Measurements from ENCODE around the gene PINLYP. TPM values are rescaled to one million over a fixed set of nuclear protein-coding genes. Genes with fewer than 3 reads are reported as not detected.
"Not testable (repeated sequence)": the region's sequence is repeated elsewhere in the genome, so short reads cannot be mapped to it uniquely, and the experiment has no call there.

The PINLYP gene
- total RNA-seq, 4 donors from 2014 or later: 3.3 to 6.2 (median 4.9) TPM

DNA sequence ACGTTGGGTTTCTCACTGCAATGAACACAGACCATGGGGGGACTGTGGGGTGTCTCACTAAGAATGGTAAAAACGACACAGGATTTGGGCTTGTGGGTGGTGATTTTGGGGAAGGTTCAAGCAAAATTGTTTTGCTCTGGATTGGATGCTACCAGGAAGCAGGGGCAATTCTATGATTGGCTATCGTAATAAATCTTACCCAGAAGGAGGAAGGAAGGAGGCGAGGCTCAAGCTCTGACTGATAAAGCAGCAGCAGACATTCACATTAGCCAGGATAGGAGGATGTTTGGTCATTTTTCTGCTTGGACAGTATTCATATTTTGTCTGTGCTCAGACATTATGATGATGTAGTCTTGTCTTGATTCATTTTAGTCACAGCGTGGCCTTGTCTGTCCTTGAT is 22.3 kb downstream of the PINLYP start:
- no peaks in the 10 kb centered on the region for H3K9me3 ChIP-seq
- peaks cover 13 to 66% (median 48%) of the 10 kb centered on the region in 4 donors for H3K36me3 ChIP-seq
- DNase-seq (ENCODE audit: extremely low spot score): no peak
- no peaks in the 10 kb centered on the region for H3K27me3 ChIP-seq
- no peak overlapping the region for H3K4me3 ChIP-seq
- peak overlapping the region in 1 of 4 donors; percentile 98 for H3K27ac ChIP-seq (replicated peaks in 1 of 4)
- peaks cover 33 to 48% (median 47%) of the 10 kb centered on the region in 4 donors for H3K4me1 ChIP-seq
- TF ChIP-seq, protein P1, sequence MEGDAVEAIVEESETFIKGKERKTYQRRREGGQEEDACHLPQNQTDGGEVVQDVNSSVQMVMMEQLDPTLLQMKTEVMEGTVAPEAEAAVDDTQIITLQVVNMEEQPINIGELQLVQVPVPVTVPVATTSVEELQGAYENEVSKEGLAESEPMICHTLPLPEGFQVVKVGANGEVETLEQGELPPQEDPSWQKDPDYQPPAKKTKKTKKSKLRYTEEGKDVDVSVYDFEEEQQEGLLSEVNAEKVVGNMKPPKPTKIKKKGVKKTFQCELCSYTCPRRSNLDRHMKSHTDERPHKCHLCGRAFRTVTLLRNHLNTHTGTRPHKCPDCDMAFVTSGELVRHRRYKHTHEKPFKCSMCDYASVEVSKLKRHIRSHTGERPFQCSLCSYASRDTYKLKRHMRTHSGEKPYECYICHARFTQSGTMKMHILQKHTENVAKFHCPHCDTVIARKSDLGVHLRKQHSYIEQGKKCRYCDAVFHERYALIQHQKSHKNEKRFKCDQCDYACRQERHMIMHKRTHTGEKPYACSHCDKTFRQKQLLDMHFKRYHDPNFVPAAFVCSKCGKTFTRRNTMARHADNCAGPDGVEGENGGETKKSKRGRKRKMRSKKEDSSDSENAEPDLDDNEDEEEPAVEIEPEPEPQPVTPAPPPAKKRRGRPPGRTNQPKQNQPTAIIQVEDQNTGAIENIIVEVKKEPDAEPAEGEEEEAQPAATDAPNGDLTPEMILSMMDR (IDR thresholded peaks at IDR 0.05): no peak
- TF ChIP-seq POLR2AphosphoS5 (IDR thresholded peaks at IDR 0.05) (no peak), EP300 (IDR thresholded peaks at IDR 0.05) (no peak), POLR2A (IDR thresholded peaks at IDR 0.05; ENCODE audit: low read depth) (no peak)
- intact Hi-C loops (cut with DNase I): loop anchor here (2.0 to 5.0 kb wide), 2 partner anchors 55 to 61 kb away; no protein-coding TSS in a partner anchor
- 43% methylated on average over 5 of the region's 5 CpGs for whole genome bisulfite sequencing

DNA sequence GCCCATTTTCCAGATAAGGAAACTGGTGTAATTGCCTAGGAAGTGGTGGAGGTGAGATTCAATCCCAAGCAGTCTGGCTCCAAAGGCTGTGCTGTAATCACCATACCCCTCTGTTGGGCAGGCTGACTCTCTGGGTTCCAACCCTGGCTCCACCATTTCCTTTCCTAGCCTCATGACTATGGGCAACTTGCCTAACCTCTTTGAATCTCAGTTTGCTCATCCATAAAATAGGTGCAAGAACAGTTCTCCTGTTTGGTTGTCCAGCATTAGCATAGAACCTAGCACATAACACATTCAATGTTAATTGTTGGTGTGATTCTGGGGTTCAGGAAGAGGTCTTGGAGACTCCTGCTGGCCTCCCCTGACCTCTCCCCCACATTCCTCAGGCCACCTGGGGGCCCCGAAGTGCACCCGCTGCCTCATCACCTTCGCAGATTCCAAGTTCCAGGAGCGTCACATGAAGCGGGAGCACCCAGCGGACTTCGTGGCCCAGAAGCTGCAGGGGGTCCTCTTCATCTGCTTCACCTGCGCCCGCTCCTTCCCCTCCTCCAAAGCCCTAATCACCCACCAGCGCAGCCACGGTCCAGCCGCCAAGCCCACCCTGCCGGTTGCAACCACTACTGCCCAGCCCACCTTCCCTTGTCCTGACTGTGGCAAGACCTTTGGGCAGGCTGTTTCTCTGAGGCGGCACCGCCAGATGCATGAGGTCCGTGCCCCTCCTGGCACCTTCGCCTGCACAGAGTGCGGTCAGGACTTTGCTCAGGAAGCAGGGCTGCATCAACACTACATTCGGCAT is 23.0 kb downstream of the PINLYP start:
- intact Hi-C loops (cut with DNase I): loop anchor here (5.0 kb wide), 1 partner anchor 61 kb away; no protein-coding TSS in a partner anchor
- Histone ChIP-seq H3K9me3 (no peaks in the 10 kb centered on the region), H3K4me3 (no peak overlapping the region), H3K4me1 (peaks cover 29 to 40% (median 39%) of the 10 kb centered on the region in 4 donors), H3K27ac (replicated peaks in 1 of 4) (no peak overlapping the region), H3K36me3 (peaks cover 5 to 59% (median 43%) of the 10 kb centered on the region in 4 donors), H3K27me3 (no peaks in the 10 kb centered on the region)
- TF ChIP-seq, protein P1 (IDR thresholded peaks at IDR 0.05): no peak
- no peak for TF ChIP-seq EP300 (IDR thresholded peaks at IDR 0.05)
- no peak for TF ChIP-seq POLR2A (IDR thresholded peaks at IDR 0.05; ENCODE audit: low read depth)
- TF ChIP-seq POLR2AphosphoS5 (IDR thresholded peaks at IDR 0.05): no peak
- 93% methylated on average over 17 of the region's 19 CpGs for WGBS
- DNase-seq (ENCODE audit: extremely low spot score): no peak

DNA sequence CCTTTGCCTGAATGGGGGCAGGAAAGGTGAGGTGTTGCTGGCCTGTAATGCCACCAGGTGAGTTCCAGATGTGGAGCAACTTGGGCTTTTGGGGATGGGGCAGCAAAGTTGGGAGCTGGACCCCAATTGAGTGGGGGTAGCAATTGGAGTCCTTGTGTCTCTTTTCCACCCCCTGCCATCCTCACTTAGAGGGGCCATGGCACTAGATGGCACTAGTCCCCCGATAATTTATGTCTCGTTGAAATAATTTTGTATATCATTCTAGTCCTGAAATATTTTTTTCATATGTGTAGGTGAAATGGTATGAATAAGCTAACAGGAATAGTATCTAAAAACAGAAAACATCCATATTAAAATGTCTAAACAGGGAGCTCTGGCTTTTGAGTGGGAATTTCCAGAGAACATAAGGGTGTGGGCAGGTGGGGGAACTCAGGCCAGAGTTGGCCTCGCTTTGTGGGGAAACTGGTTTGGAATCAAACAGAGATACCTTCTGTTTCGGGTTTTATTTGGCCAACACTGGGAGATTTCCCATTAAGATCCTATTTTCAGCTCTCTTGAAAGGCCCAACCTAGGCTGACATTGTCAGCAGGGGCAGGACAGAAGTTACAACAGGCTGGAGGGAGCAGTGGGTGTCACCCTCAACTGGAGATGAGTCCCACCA is 24.2 kb downstream of the PINLYP start:
- H3K4me3 ChIP-seq: no peak overlapping the region
- DNase-seq (ENCODE audit: extremely low spot score): no peak
- H3K9me3 ChIP-seq: no peaks in the 10 kb centered on the region
- H3K36me3 ChIP-seq: peaks cover 4 to 57% (median 37%) of the 10 kb centered on the region in 4 donors
- intact Hi-C loops (cut with DNase I): loop anchor here (5.0 kb wide), 1 partner anchor 62 kb away; no protein-coding TSS in a partner anchor
- no peak for TF ChIP-seq EP300 (IDR thresholded peaks at IDR 0.05)
- H3K27ac ChIP-seq (replicated peaks in 1 of 4): no peak overlapping the region
- H3K27me3 ChIP-seq: no peaks in the 10 kb centered on the region
- 83% methylated on average over 4 of the region's 4 CpGs for WGBS
- peaks cover 18 to 29% (median 28%) of the 10 kb centered on the region in 4 donors for H3K4me1 ChIP-seq

- Histone ChIP-seq H3K4me1 (peaks cover 13 to 24% (median 23%) of the 10 kb centered on the region in 4 donors), H3K36me3 (peaks cover 4 to 57% (median 37%) of the 10 kb centered on the region in 4 donors)
- 58% methylated on average over 4 of the region's 5 CpGs for WGBS
- H3K9me3 ChIP-seq; H3K4me3 ChIP-seq; DNase-seq (ENCODE audit: extremely low spot score); intact Hi-C loops (cut with DNase I); H3K27ac ChIP-seq (replicated peaks in 1 of 4); H3K27me3 ChIP-seq: not testable (repeated sequence)
Observed at GRCh38 chr19:43600326-43600725, 24.7 kb downstream of the PINLYP start.

- no peak for DNase-seq (ENCODE audit: extremely low spot score)
- TF ChIP-seq POLR2A (IDR thresholded peaks at IDR 0.05; ENCODE audit: low read depth) (no peak), EP300 (IDR thresholded peaks at IDR 0.05) (no peak)
- TF ChIP-seq, protein P1 (IDR thresholded peaks at IDR 0.05): no peak
- Histone ChIP-seq H3K4me1 (no peaks in the 10 kb centered on the region), H3K9me3 (no peaks in the 10 kb centered on the region), H3K27ac (replicated peaks in 1 of 4) (no peak overlapping the region), H3K27me3 (no peaks in the 10 kb centered on the region), H3K36me3 (peaks cover 10 to 58% (median 36%) of the 10 kb centered on the region in 4 donors), H3K4me3 (no peak overlapping the region)
- WGBS: 75% methylated on average over 7 of the region's 7 CpGs
- intact Hi-C loops (cut with DNase I): no loop called here
Observed at GRCh38 chr19:43605875-43606568, 30.4 kb downstream of the PINLYP start.

Data from esophagus muscularis mucosa (tissue), 4 donors.